K562 (cell line): ENCODE results near the gene USHBP1. TPM values are rescaled to one million over a fixed set of nuclear protein-coding genes. Genes with fewer than 3 reads are reported as not detected.

Experiments
- ETV1 ChIP-seq: fragments of 450-650 bp; conservative IDR thresholded peaks from 2 replicates; pipeline ENCODE4 v1.6.1; 2016; ENCODE audit warnings: missing genetic modification characterization, control low read depth, low read depth, missing compliant biosample characterization
- GTF2F1 ChIP-seq: IDR thresholded peaks from 2 replicates; pipeline ENCODE4 v1.6.1; 2011; ENCODE audit warnings: low read depth, low read length, improper control_type of control experiment
- LEF1 ChIP-seq: fragments of 450-650 bp; IDR thresholded peaks from 2 replicates; pipeline ENCODE4 v1.6.1; 2016; ENCODE audit warnings: mild to moderate bottlenecking
- MTA2 ChIP-seq: fragments of 450-650 bp; IDR thresholded peaks from 2 replicates; pipeline ENCODE4 v1.6.1; 2016; ENCODE audit warnings: low read depth
- NFRKB ChIP-seq: fragments of 450-650 bp; IDR thresholded peaks from 2 replicates; pipeline ENCODE4 v1.6.1; 2016; ENCODE audit warnings: low read depth
- RBM25 ChIP-seq: fragments of 200-400 bp; formaldehyde crosslinking; IDR thresholded peaks from 2 replicates; pipeline ENCODE4 v1.6.1; 2018; ENCODE audit warnings: low read length, low read depth, moderate library complexity; ENCODE audit not compliant: severe bottlenecking
- SMC3 ChIP-seq: conservative IDR thresholded peaks from 2 replicates; pipeline ENCODE4 v1.6.1; 2011; ENCODE audit warnings: low read depth, low read length, improper control_type of control experiment; ENCODE audit not compliant: insufficient read depth
- SRF ChIP-seq, 2 experiments: fragments of 250-450, 450-650 bp in 1 of 2; sonication (Bioruptor Pico) in 1 of 2; sonication (generic) in 1 of 2; formaldehyde crosslinking; IDR thresholded peaks; 2 replicates each; pipeline versions ENCODE4 v1.5.0 to v1.5.1; 2020 to 2022; ENCODE audit warnings: mild to moderate bottlenecking in 1 of 2, missing genetic modification reagents in 1 of 2
- TOE1 ChIP-seq, 2 experiments: fragments of 450-650 bp in 1 of 2; sonication (generic) in 1 of 2; formaldehyde crosslinking in 1 of 2; IDR thresholded peaks; 2 replicates each; pipeline versions ENCODE4 v1.7.1 to v1.8.0; 2016 to 2022; ENCODE audit warnings: borderline replicate concordance in 2 of 2, mild to moderate bottlenecking in 2 of 2, antibody characterized with exemption in 1 of 2, inconsistent platforms in 1 of 2, low read depth in 1 of 2, missing genetic modification reagents in 1 of 2, moderate library complexity in 1 of 2
- U2AF2 ChIP-seq: fragments of 200-400 bp; formaldehyde crosslinking; optimal IDR thresholded peaks from 2 replicates; pipeline ENCODE3; 2017; ENCODE audit warnings: low read depth, mild to moderate bottlenecking, low read length
- ZNF165 ChIP-seq: fragments of 250-450 bp; sonication (Bioruptor Pico); IDR thresholded peaks from 2 replicates; pipeline ENCODE4 v1.4.0; 2020; ENCODE audit warnings: borderline replicate concordance
- ZNF311 ChIP-seq: fragments of 250-450 bp; sonication (Bioruptor Pico); IDR thresholded peaks from 2 replicates; pipeline ENCODE4 v1.4.0; 2020; ENCODE audit warnings: mild to moderate bottlenecking, moderate library complexity
- polyA plus RNA-seq, 8 experiments: library from polyadenylated mRNA; depleted of rRNA in 4 of 8; stranded (reverse) in 5 of 8; unstranded in 3 of 8; fragments of >200 nt; fragmentation: Nextera tagmentation in 2 of 8; fragmentation: Illumina TruSeq in 1 of 8; extraction: Ambion mirVana in 2 of 8; extraction: Trizol in 1 of 8; gene quantifications; 2 replicates each; pipeline versions ENCODE4 v1.2.1 to v1.2.3, GENCODE V29; 2011 to 2014; ENCODE audit warnings: inconsistent platforms in 1 of 8, missing spikeins in 1 of 8
- total RNA-seq, 7 experiments: library from RNA; depleted of rRNA in 6 of 7; stranded (reverse); fragments of >200 nt in 6 of 7; fragmentation: Illumina TruSeq in 2 of 7; extraction: Trizol in 2 of 7; gene quantifications; 2 replicates each; pipeline versions ENCODE4 v1.2.1 to v1.2.3, GENCODE V29; 2011 to 2021; ENCODE audit warnings: low replicate concordance in 1 of 7
- TF ChIP-seq, protein P1 (sequence below), 2 experiments: fragments of 450-650 bp; IDR thresholded peaks; 2 replicates each; pipeline ENCODE4 v1.6.1; 2016; ENCODE audit warnings: mild to moderate bottlenecking in 2 of 2, borderline replicate concordance in 1 of 2, low read depth in 1 of 2, moderate library complexity in 1 of 2
- TF ChIP-seq, protein P2 (sequence below): fragments of 250-450 bp; sonication (Bioruptor Pico); IDR thresholded peaks from 2 replicates; pipeline ENCODE4 v1.8.0; 2021; ENCODE audit warnings: moderate library complexity, mild to moderate bottlenecking, inconsistent platforms
- TF ChIP-seq, protein P3 (sequence below), 2 experiments: IDR thresholded peaks; 2 replicates each; pipeline ENCODE4 v1.6.1; 2011; ENCODE audit warnings: borderline replicate concordance in 1 of 2, control low read depth in 1 of 2, low read depth in 1 of 2, low read length in 1 of 2, mild to moderate bottlenecking in 1 of 2, mixed read lengths in 1 of 2, moderate library complexity in 1 of 2; ENCODE audit not compliant: insufficient read depth in 1 of 2, insufficient read length in 1 of 2, poor library complexity in 1 of 2, severe bottlenecking in 1 of 2; ENCODE audit errors: extremely low read depth in 1 of 2

Gene USHBP1
- total and polyA plus RNA-seq, 9 of the 15 experiments (the other 6 are each of a cell fraction or from before 2014, with no cell fraction given) = 0.03 to 0.10 (median 0.05) TPM; not detected in 5

DNA sequence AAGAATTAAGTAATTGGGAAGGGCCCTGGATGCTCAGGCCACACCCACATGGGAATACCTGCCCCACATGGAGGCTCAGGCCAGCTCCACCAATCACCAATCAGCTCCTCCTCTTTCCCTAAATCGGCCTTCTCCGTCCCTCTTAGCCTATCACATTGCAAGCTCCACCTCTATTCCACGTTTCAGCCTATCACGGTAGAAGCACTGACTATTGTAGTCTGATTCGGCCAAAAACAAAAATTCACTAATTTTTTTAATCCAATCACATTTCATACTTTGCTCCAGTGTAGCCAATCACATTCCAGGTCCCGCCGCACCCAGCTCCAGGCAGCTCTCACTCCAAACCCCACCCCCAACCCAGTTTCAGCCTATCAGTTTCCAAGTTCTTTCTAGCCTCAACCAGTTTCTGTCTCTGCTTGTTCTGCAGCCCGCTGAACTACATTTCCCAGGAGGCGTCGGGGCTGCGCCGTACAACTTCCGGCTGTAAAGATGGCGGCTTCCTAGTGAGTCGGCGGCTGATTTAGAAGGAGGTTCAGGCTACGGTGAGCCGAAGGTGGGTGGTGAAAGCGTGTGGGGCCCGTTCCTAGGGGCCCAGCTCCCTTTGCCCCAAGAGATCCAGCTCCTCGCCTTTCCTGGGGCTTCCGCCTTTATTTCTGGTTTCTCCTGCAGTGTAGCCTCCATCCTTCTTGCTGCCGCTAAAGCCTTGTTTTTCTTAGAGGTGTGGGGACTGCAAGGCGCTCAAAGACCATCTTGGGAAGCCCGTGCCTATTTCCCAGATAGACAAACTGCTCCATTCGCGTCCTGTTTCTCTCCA is 2.6 kb upstream of the USHBP1 start, which contains the start of gene BABAM1 (continued):
- TF ChIP-seq, protein P1, sequence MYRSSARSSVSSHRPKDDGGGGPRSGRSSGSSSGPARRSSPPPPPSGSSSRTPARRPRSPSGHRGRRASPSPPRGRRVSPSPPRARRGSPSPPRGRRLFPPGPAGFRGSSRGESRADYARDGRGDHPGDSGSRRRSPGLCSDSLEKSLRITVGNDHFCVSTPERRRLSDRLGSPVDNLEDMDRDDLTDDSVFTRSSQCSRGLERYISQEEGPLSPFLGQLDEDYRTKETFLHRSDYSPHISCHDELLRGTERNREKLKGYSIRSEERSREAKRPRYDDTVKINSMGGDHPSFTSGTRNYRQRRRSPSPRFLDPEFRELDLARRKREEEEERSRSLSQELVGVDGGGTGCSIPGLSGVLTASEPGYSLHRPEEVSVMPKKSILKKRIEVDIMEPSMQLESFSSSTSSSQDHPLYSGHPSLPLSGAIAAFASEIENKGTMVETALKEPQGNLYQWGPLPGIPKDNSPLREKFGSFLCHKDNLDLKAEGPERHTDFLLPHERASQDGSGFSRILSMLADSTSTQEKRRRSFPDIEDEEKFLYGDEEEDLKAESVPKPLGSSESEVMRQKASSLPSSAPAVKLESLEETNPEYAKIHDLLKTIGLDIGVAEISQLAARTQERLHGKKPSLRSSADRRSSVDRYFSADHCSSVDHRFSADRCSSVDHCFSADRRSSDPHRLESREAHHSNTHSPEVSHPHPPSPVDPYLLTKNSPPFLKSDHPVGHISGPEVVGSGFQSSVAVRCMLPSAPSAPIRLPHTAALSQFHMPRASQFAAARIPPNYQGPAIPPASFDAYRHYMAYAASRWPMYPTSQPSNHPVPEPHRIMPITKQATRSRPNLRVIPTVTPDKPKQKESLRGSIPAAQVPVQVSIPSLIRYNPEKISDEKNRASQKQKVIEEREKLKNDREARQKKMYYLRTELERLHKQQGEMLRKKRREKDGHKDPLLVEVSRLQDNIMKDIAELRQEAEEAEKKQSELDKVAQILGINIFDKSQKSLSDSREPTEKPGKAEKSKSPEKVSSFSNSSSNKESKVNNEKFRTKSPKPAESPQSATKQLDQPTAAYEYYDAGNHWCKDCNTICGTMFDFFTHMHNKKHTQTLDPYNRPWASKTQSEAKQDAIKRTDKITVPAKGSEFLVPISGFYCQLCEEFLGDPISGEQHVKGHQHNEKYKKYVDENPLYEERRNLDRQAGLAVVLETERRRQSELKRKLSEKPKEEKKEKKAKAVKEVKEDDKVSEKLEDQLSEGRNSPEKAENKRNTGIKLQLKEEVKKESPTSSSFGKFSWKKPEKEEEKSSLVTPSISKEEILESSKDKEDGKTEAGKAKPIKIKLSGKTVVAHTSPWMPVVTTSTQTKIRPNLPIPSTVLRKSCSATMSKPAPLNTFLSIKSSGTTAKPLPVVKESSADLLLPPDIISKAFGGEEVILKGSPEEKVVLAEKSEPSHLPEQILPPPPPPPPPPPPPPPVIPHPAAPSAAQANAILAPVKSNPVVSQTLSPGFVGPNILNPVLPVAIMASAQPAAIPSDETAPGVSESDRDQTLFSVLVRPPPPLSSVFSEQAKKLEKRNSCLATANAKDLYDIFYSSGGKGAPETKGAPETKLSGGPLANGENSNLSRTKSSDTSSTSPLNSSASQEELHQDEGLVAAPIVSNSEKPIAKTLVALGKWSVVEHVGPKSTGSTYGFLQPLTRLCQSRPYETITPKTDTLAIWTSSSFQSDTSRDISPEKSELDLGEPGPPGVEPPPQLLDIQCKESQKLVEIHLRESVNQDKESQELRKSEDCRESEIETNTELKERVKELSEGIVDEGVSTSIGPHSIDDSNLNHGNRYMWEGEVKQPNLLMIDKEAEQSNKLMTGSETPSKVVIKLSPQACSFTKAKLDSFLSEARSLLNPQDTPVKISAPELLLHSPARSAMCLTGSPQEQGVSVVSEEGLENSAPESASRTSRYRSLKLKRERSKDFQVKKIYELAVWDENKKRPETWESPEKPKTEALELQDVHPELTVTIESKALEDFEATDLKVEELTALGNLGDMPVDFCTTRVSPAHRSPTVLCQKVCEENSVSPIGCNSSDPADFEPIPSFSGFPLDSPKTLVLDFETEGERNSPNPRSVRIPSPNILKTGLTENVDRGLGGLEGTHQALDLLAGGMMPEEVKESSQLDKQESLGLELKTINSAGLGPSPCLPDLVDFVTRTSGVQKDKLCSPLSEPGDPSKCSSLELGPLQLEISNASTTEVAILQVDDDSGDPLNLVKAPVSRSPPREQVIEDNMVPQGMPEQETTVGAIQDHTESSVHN (IDR thresholded peaks at IDR 0.05; ENCODE audit: borderline replicate concordance in 1 of 2, low read depth in 1 of 2) = no peak
- TF ChIP-seq MTA2 (no peak), NFRKB (peak; percentile 58; the same call in 1 of the 2 replicates), GTF2F1 (no peak), U2AF2 (no peak), TOE1 (IDR thresholded peaks at IDR 0.05; ENCODE audit: borderline replicate concordance) (no peak), TOE1 (CRISPR knock-in tag; IDR thresholded peaks at IDR 0.05; ENCODE audit: borderline replicate concordance, low read depth) (no peak), ZNF311 (peak; percentile 68; the same call in 1 of the 2 replicates), ZNF165 (no peak), ETV1 (tag) (peak; percentile 86), SMC3 (no peak), SRF (CRISPR knock-in tag; IDR thresholded peaks at IDR 0.05) (peak; percentile 41 to 76; a peak in 1 of 4 replicates), LEF1 (no peak; the same call in 1 of the 2 replicates), RBM25 (peak; percentile 99)
- TF ChIP-seq, protein P2, sequence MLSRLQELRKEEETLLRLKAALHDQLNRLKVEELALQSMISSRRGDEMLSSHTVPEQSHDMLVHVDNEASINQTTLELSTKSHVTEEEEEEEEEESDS (CRISPR knock-in tag) = no peak
- TF ChIP-seq, protein P3, sequence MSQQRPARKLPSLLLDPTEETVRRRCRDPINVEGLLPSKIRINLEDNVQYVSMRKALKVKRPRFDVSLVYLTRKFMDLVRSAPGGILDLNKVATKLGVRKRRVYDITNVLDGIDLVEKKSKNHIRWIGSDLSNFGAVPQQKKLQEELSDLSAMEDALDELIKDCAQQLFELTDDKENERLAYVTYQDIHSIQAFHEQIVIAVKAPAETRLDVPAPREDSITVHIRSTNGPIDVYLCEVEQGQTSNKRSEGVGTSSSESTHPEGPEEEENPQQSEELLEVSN (IDR thresholded peaks at IDR 0.05; ENCODE audit: borderline replicate concordance in 1 of 2, extremely low read depth in 1 of 2, insufficient read depth in 1 of 2, insufficient read length in 1 of 2, low read depth in 1 of 2, low read length in 1 of 2, poor library complexity in 1 of 2, severe bottlenecking in 1 of 2) = peak in 1 of 2 experiments; percentile 9
